IMR-90 (cell line): ENCODE results near the gene R3HDM2. TPM values are rescaled to one million over a fixed set of nuclear protein-coding genes. Genes with fewer than 3 reads are reported as not detected.

Experiments used
- ATAC-seq: fragments of 200-7000 bp; cut with Tn5 transposase; 2 replicates; pipeline ENCODE4 v1.9.1; 2020; ENCODE audit warnings: low read depth, mild to moderate bottlenecking, moderate library complexity
- BruUV-seq: library from RNA; stranded (reverse); fragments of 400-500 nt; replicated peaks from 2 replicates; lab custom pipeline; 2021; lab: Mats Ljungman, UMichigan
- CTCF ChIA-PET: fragments of 300-600 bp; formaldehyde crosslinking; extraction: SDS; loops from one replicate; lab custom pipeline; 2021; ENCODE audit warnings: antibody characterized with exemption; lab: Yijun Ruan, JAX
- POLR2A ChIA-PET: fragments of 300-600 bp; sonication (Branson Sonifier 250); formaldehyde crosslinking; loops from one replicate; lab custom pipeline; 2022; ENCODE audit warnings: antibody characterized with exemption; ENCODE audit not compliant: unreplicated experiment; lab: Charles Lee
- DNase-seq: peaks from one replicate; pipeline ENCODE4 v3.0.0; 2013
- H2AFZ ChIP-seq: replicated peaks from 2 replicates; pipeline ENCODE3; 2013; ENCODE audit warnings: low read length, mild to moderate bottlenecking; ENCODE audit not compliant: poor library complexity
- H2AK5ac ChIP-seq: 2 replicates; pipeline ENCODE4 v1.6.1; 2013; ENCODE audit warnings: low read depth, low read length, inconsistent platforms
- H2AK9ac ChIP-seq: replicated peaks from 2 replicates; pipeline ENCODE3; 2013; ENCODE audit warnings: mild to moderate bottlenecking, low read depth, low read length, moderate library complexity; ENCODE audit not compliant: poor library complexity
- H2BK120ac ChIP-seq: 2 replicates; pipeline ENCODE4 v1.6.1; 2013; ENCODE audit warnings: low read depth, low read length, inconsistent platforms
- H2BK15ac ChIP-seq: 3 replicates; pipeline ENCODE4 v1.6.1; 2013; ENCODE audit warnings: low read depth, low read length, inconsistent platforms
- H2BK20ac ChIP-seq: 2 replicates; pipeline ENCODE4 v1.6.1; 2013; ENCODE audit warnings: low read depth, mild to moderate bottlenecking, inconsistent platforms, low read length, moderate library complexity
- H2BK5ac ChIP-seq: 2 replicates; pipeline ENCODE4 v1.6.1; 2013; ENCODE audit warnings: mild to moderate bottlenecking, low read depth, low read length, inconsistent platforms; ENCODE audit not compliant: poor library complexity, severe bottlenecking
- H3K14ac ChIP-seq: replicated peaks from 2 replicates; pipeline ENCODE4 v1.6.1; 2013; ENCODE audit warnings: low read depth, low read length, inconsistent platforms
- H3K18ac ChIP-seq: 2 replicates; pipeline ENCODE4 v1.6.1; 2013; ENCODE audit warnings: low read depth, low read length, control low read depth
- H3K23ac ChIP-seq: 2 replicates; pipeline ENCODE4 v1.6.1; 2013; ENCODE audit warnings: low read depth, low read length, inconsistent platforms
- H3K27ac ChIP-seq: 2 replicates; pipeline ENCODE4 v1.5.1; 2013; ENCODE audit warnings: mild to moderate bottlenecking, control low read depth, low read length; ENCODE audit not compliant: insufficient read depth
- H3K27me3 ChIP-seq: 2 replicates; pipeline ENCODE4 v1.6.1; 2013; ENCODE audit warnings: low read length; ENCODE audit not compliant: control insufficient read depth, insufficient read depth
- H3K36me3 ChIP-seq: 2 replicates; pipeline ENCODE4 v1.6.1; 2013; ENCODE audit warnings: low read length, mixed read lengths; ENCODE audit not compliant: control insufficient read depth, insufficient read depth
- H3K4ac ChIP-seq: 2 replicates; pipeline ENCODE4 v1.6.1; 2013; ENCODE audit warnings: low read depth, low read length, inconsistent platforms
- H3K4me1 ChIP-seq: 2 replicates; pipeline ENCODE4 v1.6.1; 2013; ENCODE audit warnings: low read length, mixed read lengths; ENCODE audit not compliant: control insufficient read depth, insufficient read depth
- H3K4me2 ChIP-seq: 2 replicates; pipeline ENCODE4 v1.6.1; 2013; ENCODE audit warnings: low read depth, mild to moderate bottlenecking, control low read depth, low read length, moderate library complexity
- H3K4me3 ChIP-seq: 2 replicates; pipeline ENCODE4 v1.5.1; 2013; ENCODE audit warnings: low read depth, mild to moderate bottlenecking, control low read depth, low read length, moderate library complexity; ENCODE audit not compliant: insufficient read depth
- H3K56ac ChIP-seq: 2 replicates; pipeline ENCODE4 v1.6.1; 2013; ENCODE audit warnings: low read length, inconsistent platforms; ENCODE audit not compliant: insufficient read depth; ENCODE audit errors: extremely low read depth
- H3K79me1 ChIP-seq, 2 experiments: 2 replicates each; pipeline ENCODE4 v1.6.1; 2013; ENCODE audit warnings: low read length in 2 of 2, inconsistent platforms in 1 of 2, low read depth in 1 of 2
- H3K9ac ChIP-seq: 2 replicates; pipeline ENCODE4 v1.6.1; 2013; ENCODE audit warnings: low read depth, low read length, control low read depth
- H3K9me1 ChIP-seq: 2 replicates; pipeline ENCODE4 v1.6.1; 2013; ENCODE audit warnings: low read length, inconsistent platforms; ENCODE audit not compliant: insufficient read depth
- H3K9me3 ChIP-seq: 2 replicates; pipeline ENCODE4 v1.6.1; 2013; ENCODE audit warnings: low read length; ENCODE audit not compliant: control insufficient read depth, insufficient read depth
- H4K20me1 ChIP-seq: 2 replicates; pipeline ENCODE4 v1.6.1; 2013; ENCODE audit warnings: low read length, inconsistent platforms; ENCODE audit not compliant: insufficient read depth
- H4K5ac ChIP-seq: 2 replicates; pipeline ENCODE4 v1.6.1; 2013; ENCODE audit warnings: mild to moderate bottlenecking, low read depth, low read length, control low read depth
- H4K8ac ChIP-seq, 2 experiments: 2 replicates each; pipeline ENCODE4 v1.6.1; 2013; ENCODE audit warnings: low read depth in 2 of 2, low read length in 2 of 2, control low read depth in 1 of 2, inconsistent platforms in 1 of 2
- H4K91ac ChIP-seq: 2 replicates; pipeline ENCODE4 v1.6.1; 2013; ENCODE audit warnings: low read depth, low read length, inconsistent platforms; ENCODE audit not compliant: insufficient read depth
- BHLHE40 ChIP-seq: fragments of 150-350 bp; IDR thresholded peaks from 2 replicates; pipeline ENCODE4 v1.6.1; 2016; ENCODE audit warnings: mild to moderate bottlenecking, low read depth, low read length
- CEBPB ChIP-seq: IDR thresholded peaks from 2 replicates; pipeline ENCODE4 v1.6.1; 2012; ENCODE audit warnings: low read depth, low read length, improper control_type of control experiment
- CHD1 ChIP-seq: IDR thresholded peaks from 2 replicates; pipeline ENCODE4 v1.6.1; 2012; ENCODE audit warnings: low read depth, low read length, improper control_type of control experiment
- ELK1 ChIP-seq: fragments of 150-350 bp; IDR thresholded peaks from 2 replicates; pipeline ENCODE4 v1.6.1; 2016; ENCODE audit warnings: low read depth, mild to moderate bottlenecking, low read length, moderate library complexity, borderline replicate concordance
- FOS ChIP-seq: fragments of 150-350 bp; IDR thresholded peaks from 2 replicates; pipeline ENCODE4 v1.6.1; 2016; ENCODE audit warnings: low read depth, low read length
- MAFK ChIP-seq: IDR thresholded peaks from 2 replicates; pipeline ENCODE4 v1.6.1; 2012; ENCODE audit warnings: low read depth, low read length, improper control_type of control experiment
- MAZ ChIP-seq: IDR thresholded peaks from 2 replicates; pipeline ENCODE4 v1.6.1; 2012; ENCODE audit warnings: low read depth, mild to moderate bottlenecking, low read length, improper control_type of control experiment, moderate library complexity, borderline replicate concordance
- MXI1 ChIP-seq: IDR thresholded peaks from 2 replicates; pipeline ENCODE4 v1.6.1; 2012; ENCODE audit warnings: low read depth, mild to moderate bottlenecking, low read length, moderate library complexity, borderline replicate concordance
- NFE2L2 ChIP-seq: fragments of 150-350 bp; IDR thresholded peaks from 2 replicates; pipeline ENCODE4 v1.6.1; 2016; ENCODE audit warnings: low read depth, mild to moderate bottlenecking, low read length
- POLR2A ChIP-seq: IDR thresholded peaks from 2 replicates; pipeline ENCODE4 v1.6.1; 2012; ENCODE audit warnings: mild to moderate bottlenecking, low read depth, low read length
- RAD21 ChIP-seq: IDR thresholded peaks from 2 replicates; pipeline ENCODE4 v1.6.1; 2012; ENCODE audit warnings: low read length, improper control_type of control experiment
- RCOR1 ChIP-seq: IDR thresholded peaks from 2 replicates; pipeline ENCODE4 v1.6.1; 2012; ENCODE audit warnings: mild to moderate bottlenecking, low read length, improper control_type of control experiment; ENCODE audit not compliant: insufficient replicate concordance
- SMC3 ChIP-seq: fragments of 150-350 bp; IDR thresholded peaks from 2 replicates; pipeline ENCODE4 v1.6.1; 2016; ENCODE audit warnings: low read depth, mild to moderate bottlenecking, antibody characterized with exemption, low read length, moderate library complexity
- WGBS, 2 experiments: methylation state at CpG; one replicate each; pipeline versions ENCODE4 v1.1.5 to v1.1.7; 2013; ENCODE audit warnings: missing lambda C conversion rate in 2 of 2; ENCODE audit not compliant: insufficient read length in 1 of 2; ENCODE audit errors: extremely low coverage in 2 of 2; 5-methylcytosine and 5-hydroxymethylcytosine counted together
- dilution Hi-C: fragments of 300-500 bp; cut with HindIII; formaldehyde crosslinking; loops from one replicate; pipeline ENCODE4 v1.14.3; 2018; ENCODE audit warnings: low sequenced_read_pairs; ENCODE audit not compliant: unreplicated experiment
- in situ Hi-C: fragments of 300-500 bp; cut with MboI; formaldehyde crosslinking; loops from 3 replicates; pipeline ENCODE4 v1.14.3; 2019; ENCODE audit warnings: low sequenced_read_pairs, inconsistent platforms, mixed read lengths
- intact Hi-C: fragments of 100-400 bp; cut with micrococcal nuclease; formaldehyde crosslinking; loops from 2 replicates; pipeline ENCODE4 v1.10.0; 2022
- polyA plus RNA-seq, 3 experiments: library from polyadenylated mRNA; depleted of rRNA; stranded (reverse); fragments of >200 nt; gene quantifications; 2 replicates each; pipeline ENCODE4 v1.2.3, GENCODE V29; 2012; ENCODE audit warnings: low replicate concordance in 1 of 3
- total RNA-seq: library from RNA; depleted of rRNA; stranded (reverse); fragments of >200 nt; gene quantifications from 2 replicates; pipeline ENCODE4 v1.2.3, GENCODE V29; 2012
- TF ChIP-seq, protein P1 (sequence below): conservative IDR thresholded peaks from 2 replicates; pipeline ENCODE4 v1.5.1; 2012; ENCODE audit warnings: mild to moderate bottlenecking, low read depth, low read length, improper control_type of control experiment
- TF ChIP-seq, protein P2 (sequence below): fragments of 150-350 bp; IDR thresholded peaks from 2 replicates; pipeline ENCODE4 v1.6.1; 2017; ENCODE audit warnings: mild to moderate bottlenecking, antibody characterized with exemption, low read length, low read depth

Gene R3HDM2
- total and polyA plus RNA-seq, 2 of the 4 experiments (the other 2 are of a cell fraction): 7.5 to 28.4 TPM

- no TSS peak for BruUV-seq
- H3K9me1 ChIP-seq: no peaks in the 10 kb centered on the region
- ATAC-seq (peak; percentile 8; the same call in 1 of the 2 replicates), DNase-seq (no peak)
- dilution Hi-C loops (no loop called here), in situ Hi-C loops (no loop called here), intact Hi-C loops (no loop called here)
- H3K18ac ChIP-seq: no peak overlapping the region
- no peak overlapping the region for H3K9ac ChIP-seq
- no peaks in the 10 kb centered on the region for H4K20me1 ChIP-seq
- H4K5ac ChIP-seq: no peak overlapping the region
- H3K4me3 ChIP-seq: no peak overlapping the region
- H3K9me3 ChIP-seq: no peaks in the 10 kb centered on the region; the same call in 1 of the 2 replicates
- H3K27ac ChIP-seq: no peak overlapping the region
- no peak overlapping the region for H3K14ac ChIP-seq
- 51% methylated on average over 6 of the region's 29 CpGs; no CpG with 5 or more reads in 1 of the 2 experiments for WGBS, 2 experiments
- CTCF ChIA-PET: no interaction called here
- H3K79me1 ChIP-seq: no peaks in the 10 kb centered on the region
- peak overlapping the region; percentile 77 for H2AFZ ChIP-seq
- POLR2A ChIA-PET: no interaction called here
- H3K23ac ChIP-seq: no peak overlapping the region
- no peak overlapping the region for H4K91ac ChIP-seq
- H2BK20ac ChIP-seq: no peak overlapping the region
- H3K56ac ChIP-seq: no peak overlapping the region
- H3K4ac ChIP-seq: no peak overlapping the region
- H2BK15ac ChIP-seq: no peak overlapping the region
- peaks cover 59% of the 10 kb centered on the region for H3K27me3 ChIP-seq
- H2BK5ac ChIP-seq: no peak overlapping the region
- H3K4me2 ChIP-seq: peak overlapping the region; percentile 39; the same call in 1 of the 2 replicates
- 0 out of 2 replicates have a peak, but pooled peaks cover 3% of the 10 kb centered on the region for H3K4me1 ChIP-seq
- H2BK120ac ChIP-seq: no peak overlapping the region
- H3K36me3 ChIP-seq: no peaks in the 10 kb centered on the region
- H2AK5ac ChIP-seq: no peak overlapping the region
- H4K8ac ChIP-seq: no peak overlapping the region
- H2AK9ac ChIP-seq: peak overlapping the region; percentile 73
- TF ChIP-seq BHLHE40 (no peak), ELK1 (no peak), MAZ (no peak), RAD21 (no peak), CEBPB (no peak), MAFK (no peak), RCOR1 (no peak), MXI1 (no peak), NFE2L2 (no peak), CHD1 (no peak), SMC3 (no peak), POLR2A (no peak), FOS (no peak)
- TF ChIP-seq, protein P1, sequence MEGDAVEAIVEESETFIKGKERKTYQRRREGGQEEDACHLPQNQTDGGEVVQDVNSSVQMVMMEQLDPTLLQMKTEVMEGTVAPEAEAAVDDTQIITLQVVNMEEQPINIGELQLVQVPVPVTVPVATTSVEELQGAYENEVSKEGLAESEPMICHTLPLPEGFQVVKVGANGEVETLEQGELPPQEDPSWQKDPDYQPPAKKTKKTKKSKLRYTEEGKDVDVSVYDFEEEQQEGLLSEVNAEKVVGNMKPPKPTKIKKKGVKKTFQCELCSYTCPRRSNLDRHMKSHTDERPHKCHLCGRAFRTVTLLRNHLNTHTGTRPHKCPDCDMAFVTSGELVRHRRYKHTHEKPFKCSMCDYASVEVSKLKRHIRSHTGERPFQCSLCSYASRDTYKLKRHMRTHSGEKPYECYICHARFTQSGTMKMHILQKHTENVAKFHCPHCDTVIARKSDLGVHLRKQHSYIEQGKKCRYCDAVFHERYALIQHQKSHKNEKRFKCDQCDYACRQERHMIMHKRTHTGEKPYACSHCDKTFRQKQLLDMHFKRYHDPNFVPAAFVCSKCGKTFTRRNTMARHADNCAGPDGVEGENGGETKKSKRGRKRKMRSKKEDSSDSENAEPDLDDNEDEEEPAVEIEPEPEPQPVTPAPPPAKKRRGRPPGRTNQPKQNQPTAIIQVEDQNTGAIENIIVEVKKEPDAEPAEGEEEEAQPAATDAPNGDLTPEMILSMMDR: no peak; the same call in 1 of the 2 replicates
- TF ChIP-seq, protein P2, sequence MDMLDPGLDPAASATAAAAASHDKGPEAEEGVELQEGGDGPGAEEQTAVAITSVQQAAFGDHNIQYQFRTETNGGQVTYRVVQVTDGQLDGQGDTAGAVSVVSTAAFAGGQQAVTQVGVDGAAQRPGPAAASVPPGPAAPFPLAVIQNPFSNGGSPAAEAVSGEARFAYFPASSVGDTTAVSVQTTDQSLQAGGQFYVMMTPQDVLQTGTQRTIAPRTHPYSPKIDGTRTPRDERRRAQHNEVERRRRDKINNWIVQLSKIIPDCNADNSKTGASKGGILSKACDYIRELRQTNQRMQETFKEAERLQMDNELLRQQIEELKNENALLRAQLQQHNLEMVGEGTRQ: no peak
Observed at GRCh38 chr12:57476162-57476992, 45.5 kb upstream of the R3HDM2 start.
